ENCODE measurements around the gene FBXW10.
"Not testable (repeated sequence)": the region's sequence is repeated elsewhere in the genome, so short reads cannot be mapped to it uniquely, and the experiment has no call there.

DNA sequence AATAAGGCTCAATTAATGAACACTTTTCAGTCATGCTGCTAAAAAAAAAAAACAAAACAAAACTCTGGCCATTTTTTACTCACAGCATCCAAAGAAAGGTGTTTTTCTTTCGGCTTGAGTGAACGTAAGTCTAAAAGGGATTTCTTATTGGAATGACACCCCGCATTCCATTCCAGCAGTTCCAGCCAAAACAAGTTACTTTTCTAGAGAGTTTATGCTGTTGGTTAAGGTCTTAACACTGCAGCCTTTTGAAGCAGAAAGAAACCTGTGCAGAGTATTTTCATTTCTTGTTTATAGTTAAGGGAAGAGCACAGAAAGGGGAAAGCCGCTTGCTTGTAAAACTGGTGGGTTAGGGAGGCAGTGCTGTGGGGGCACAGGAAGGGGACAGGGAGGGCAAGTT is 27.2 kb downstream of the FBXW10 start:
- TF ChIP-seq, protein P1, sequence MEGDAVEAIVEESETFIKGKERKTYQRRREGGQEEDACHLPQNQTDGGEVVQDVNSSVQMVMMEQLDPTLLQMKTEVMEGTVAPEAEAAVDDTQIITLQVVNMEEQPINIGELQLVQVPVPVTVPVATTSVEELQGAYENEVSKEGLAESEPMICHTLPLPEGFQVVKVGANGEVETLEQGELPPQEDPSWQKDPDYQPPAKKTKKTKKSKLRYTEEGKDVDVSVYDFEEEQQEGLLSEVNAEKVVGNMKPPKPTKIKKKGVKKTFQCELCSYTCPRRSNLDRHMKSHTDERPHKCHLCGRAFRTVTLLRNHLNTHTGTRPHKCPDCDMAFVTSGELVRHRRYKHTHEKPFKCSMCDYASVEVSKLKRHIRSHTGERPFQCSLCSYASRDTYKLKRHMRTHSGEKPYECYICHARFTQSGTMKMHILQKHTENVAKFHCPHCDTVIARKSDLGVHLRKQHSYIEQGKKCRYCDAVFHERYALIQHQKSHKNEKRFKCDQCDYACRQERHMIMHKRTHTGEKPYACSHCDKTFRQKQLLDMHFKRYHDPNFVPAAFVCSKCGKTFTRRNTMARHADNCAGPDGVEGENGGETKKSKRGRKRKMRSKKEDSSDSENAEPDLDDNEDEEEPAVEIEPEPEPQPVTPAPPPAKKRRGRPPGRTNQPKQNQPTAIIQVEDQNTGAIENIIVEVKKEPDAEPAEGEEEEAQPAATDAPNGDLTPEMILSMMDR (IDR thresholded peaks at IDR 0.05) = not testable (repeated sequence)
- TF ChIP-seq POLR2A (IDR thresholded peaks at IDR 0.05) = not testable (repeated sequence)

All from thyroid gland (tissue), 4 donors.